Measurements from ENCODE around the gene AKT3. TPM values are rescaled to one million over a fixed set of nuclear protein-coding genes. Genes with fewer than 3 reads are reported as not detected.
"Not testable (repeated sequence)": the region's sequence is repeated elsewhere in the genome, so short reads cannot be mapped to it uniquely, and the experiment has no call there.

AKT3 gene
- polyA plus RNA-seq, 5 donors = 15.9 to 39.2 (median 33.1) TPM

- DNase-seq = no peak
Measured at GRCh38 chr1:243605604-243606003, 244.4 kb downstream of the AKT3 start.

- DNase-seq = no peak
Measured at GRCh38 chr1:243601720-243602119, 248.3 kb downstream of the AKT3 start.

GRCh38 chr1:243598433-243598832 lies 251.6 kb downstream of the AKT3 start:
- DNase-seq = no peak

GRCh38 chr1:243597383-243597782 lies 252.7 kb downstream of the AKT3 start:
- DNase-seq = no peak

- DNase-seq = no peak
Measured at GRCh38 chr1:243596431-243597062, 253.5 kb downstream of the AKT3 start.

GRCh38 chr1:243595527-243596210 lies 254.4 kb downstream of the AKT3 start:
- no peak for DNase-seq

GRCh38 chr1:243594455-243594854 lies 255.6 kb downstream of the AKT3 start:
- DNase-seq = no peak

- DNase-seq = not testable (repeated sequence)
Measured at GRCh38 chr1:243589286-243589685, 260.8 kb downstream of the AKT3 start.

- DNase-seq = no peak
Measured at GRCh38 chr1:243587823-243588560, 262.1 kb downstream of the AKT3 start.

- no peak for DNase-seq
Measured at GRCh38 chr1:243587285-243587684, 262.8 kb downstream of the AKT3 start.

GRCh38 chr1:243585982-243586381 lies 264.1 kb downstream of the AKT3 start:
- no peak for DNase-seq

- DNase-seq = no peak
Measured at GRCh38 chr1:243582326-243582725, 267.7 kb downstream of the AKT3 start.

GRCh38 chr1:243580984-243581383 lies 269.1 kb downstream of the AKT3 start:
- no peak for DNase-seq

- no peak for DNase-seq
Measured at GRCh38 chr1:243580072-243580471, 270.0 kb downstream of the AKT3 start.

GRCh38 chr1:243575070-243575469 lies 275.0 kb downstream of the AKT3 start:
- DNase-seq = no peak

GRCh38 chr1:243572940-243573339 lies 277.1 kb downstream of the AKT3 start:
- DNase-seq = no peak

GRCh38 chr1:243568793-243569192 lies 281.2 kb downstream of the AKT3 start:
- DNase-seq = no peak

- DNase-seq = no peak
Measured at GRCh38 chr1:243564814-243565213, 285.2 kb downstream of the AKT3 start.

GRCh38 chr1:243563732-243564131 lies 286.3 kb downstream of the AKT3 start:
- DNase-seq = no peak

GRCh38 chr1:243562473-243562872 lies 287.6 kb downstream of the AKT3 start:
- DNase-seq = no peak

GRCh38 chr1:243561588-243562319 lies 288.3 kb downstream of the AKT3 start:
- DNase-seq = no peak

- no peak for DNase-seq
Measured at GRCh38 chr1:243559575-243560162, 290.4 kb downstream of the AKT3 start.

Measured in right lung (tissue), 5 donors.